ENCODE measurements around the gene MYH1.

Gene MYH1

GRCh38 chr17:10513299-10514067 lies 4.9 kb downstream of the MYH1 start:
- Histone ChIP-seq H3K27me3 (ENCODE audit: insufficient read depth, poor library complexity, severe bottlenecking) (no peaks in the 10 kb centered on the region), H3K4me3 (replicated peaks; ENCODE audit: insufficient read depth, low read length) (no peak overlapping the region), H3K27ac (replicated peaks) (no peak overlapping the region)
- TF ChIP-seq REST (IDR thresholded peaks at IDR 0.05; ENCODE audit: insufficient replicate concordance, low read depth) (no peak), GABPA (IDR thresholded peaks at IDR 0.05; ENCODE audit: low read depth) (no peak), SPI1 (IDR thresholded peaks at IDR 0.05; ENCODE audit: borderline replicate concordance, low read depth) (no peak), POLR2AphosphoS5 (IDR thresholded peaks at IDR 0.05; ENCODE audit: low read depth) (no peak), CTCF (IDR thresholded peaks at IDR 0.05; ENCODE audit: insufficient read depth, low read length) (no peak)
- no peak for DNase-seq (ENCODE audit: low read depth in 1 of 2, low spot score in 1 of 2)

GRCh38 chr17:10512856-10513255 lies 5.5 kb downstream of the MYH1 start:
- DNase-seq (ENCODE audit: low read depth in 1 of 2, low spot score in 1 of 2) = no peak
- no peak overlapping the region for H3K4me3 ChIP-seq (replicated peaks; ENCODE audit: insufficient read depth, low read length)
- no peaks in the 10 kb centered on the region for H3K27me3 ChIP-seq (ENCODE audit: insufficient read depth, poor library complexity, severe bottlenecking)
- H3K27ac ChIP-seq (replicated peaks) = no peak overlapping the region
- TF ChIP-seq GABPA (IDR thresholded peaks at IDR 0.05; ENCODE audit: low read depth) = no peak
- no peak for TF ChIP-seq REST (IDR thresholded peaks at IDR 0.05; ENCODE audit: insufficient replicate concordance, low read depth)
- TF ChIP-seq POLR2AphosphoS5 (IDR thresholded peaks at IDR 0.05; ENCODE audit: low read depth) = no peak
- no peak for TF ChIP-seq SPI1 (IDR thresholded peaks at IDR 0.05; ENCODE audit: borderline replicate concordance, low read depth)
- no peak for TF ChIP-seq CTCF (IDR thresholded peaks at IDR 0.05; ENCODE audit: insufficient read depth, low read length)

GRCh38 chr17:10499950-10500349 lies 18.4 kb downstream of the MYH1 start:
- TF ChIP-seq POLR2AphosphoS5 (IDR thresholded peaks at IDR 0.05; ENCODE audit: low read depth) = no peak
- no peak for TF ChIP-seq GABPA (IDR thresholded peaks at IDR 0.05; ENCODE audit: low read depth)
- TF ChIP-seq SPI1 (IDR thresholded peaks at IDR 0.05; ENCODE audit: borderline replicate concordance, low read depth) = no peak
- TF ChIP-seq REST (IDR thresholded peaks at IDR 0.05; ENCODE audit: insufficient replicate concordance, low read depth) = no peak
- TF ChIP-seq CTCF (IDR thresholded peaks at IDR 0.05; ENCODE audit: insufficient read depth, low read length) = no peak
- no peak overlapping the region for H3K27ac ChIP-seq (replicated peaks)
- no peak overlapping the region for H3K4me3 ChIP-seq (replicated peaks; ENCODE audit: insufficient read depth, low read length)
- DNase-seq (ENCODE audit: low read depth in 1 of 2, low spot score in 1 of 2) = no peak
- H3K27me3 ChIP-seq (ENCODE audit: insufficient read depth, poor library complexity, severe bottlenecking) = no peaks in the 10 kb centered on the region
